HG02870 (cell line): ENCODE results near the gene STN1.

Source experiments
- ATAC-seq: cut with Tn5 transposase; IDR thresholded peaks from one replicate; pipeline ENCODE4 v1.9.1; 2021; ENCODE audit warnings: mild to moderate bottlenecking, moderate library complexity; ENCODE audit not compliant: unreplicated experiment

The STN1 gene

GRCh38 chr10:103930449-103930848, 12.5 kb upstream of the STN1 start:
- ATAC-seq = no peak

- ATAC-seq = no peak
Observed at GRCh38 chr10:103929381-103929921, 11.5 kb upstream of the STN1 start.

GRCh38 chr10:103928784-103929183, 10.8 kb upstream of the STN1 start:
- ATAC-seq = no peak

- no peak for ATAC-seq
Observed at GRCh38 chr10:103926722-103927319, 8.8 kb upstream of the STN1 start.

- no peak for ATAC-seq
Observed at GRCh38 chr10:103925591-103925990, 7.6 kb upstream of the STN1 start.

GRCh38 chr10:103923502-103923901, 5.5 kb upstream of the STN1 start:
- ATAC-seq = no peak

GRCh38 chr10:103922659-103923058, 4.7 kb upstream of the STN1 start:
- no peak for ATAC-seq

- ATAC-seq = no peak
Observed at GRCh38 chr10:103921750-103922195, 3.8 kb upstream of the STN1 start.

GRCh38 chr10:103921248-103921647, 3.3 kb upstream of the STN1 start:
- ATAC-seq = no peak

GRCh38 chr10:103919648-103920025, 1.7 kb upstream of the STN1 start:
- ATAC-seq = no peak

GRCh38 chr10:103917302-103918052, 507 bp downstream of the STN1 start:
- ATAC-seq = peak; percentile 19

GRCh38 chr10:103916876-103917275, 1.1 kb downstream of the STN1 start:
- ATAC-seq = no peak

- no peak for ATAC-seq
Observed at GRCh38 chr10:103916254-103916653, 1.7 kb downstream of the STN1 start.

GRCh38 chr10:103915796-103916195, 2.2 kb downstream of the STN1 start:
- ATAC-seq = no peak

- ATAC-seq = no peak
Observed at GRCh38 chr10:103912759-103913158, 5.2 kb downstream of the STN1 start.

- ATAC-seq = no peak
Observed at GRCh38 chr10:103911021-103911459, 6.9 kb downstream of the STN1 start.

- no peak for ATAC-seq
Observed at GRCh38 chr10:103910442-103911012, 7.5 kb downstream of the STN1 start.

- no peak for ATAC-seq
Observed at GRCh38 chr10:103905441-103905840, 12.5 kb downstream of the STN1 start.

GRCh38 chr10:103901299-103901698, 16.7 kb downstream of the STN1 start:
- no peak for ATAC-seq

GRCh38 chr10:103899312-103899711, 18.7 kb downstream of the STN1 start:
- no peak for ATAC-seq

GRCh38 chr10:103897241-103897774, 20.7 kb downstream of the STN1 start:
- ATAC-seq = no peak

GRCh38 chr10:103896225-103896624, 21.8 kb downstream of the STN1 start:
- ATAC-seq = no peak
